Panc1 (cell line): ENCODE data around the gene PMFBP1. TPM values are rescaled to one million over a fixed set of nuclear protein-coding genes. Genes with fewer than 3 reads are reported as not detected.

Experiments used
- ATAC-seq: fragments of 200-7000 bp; cut with Tn5 transposase; 2 replicates; pipeline ENCODE4 v1.9.1; 2020; ENCODE audit warnings: mild to moderate bottlenecking, moderate library complexity
- BruUV-seq: library from RNA; stranded (reverse); fragments of 400-500 nt; replicated peaks from 2 replicates; lab custom pipeline; 2021; lab: Mats Ljungman, UMichigan
- CTCF ChIA-PET: fragments of 300-600 bp; sonication (Branson Sonifier 250); formaldehyde crosslinking; loops from one replicate; lab custom pipeline; 2022; ENCODE audit warnings: antibody characterized with exemption; lab: Charles Lee
- POLR2A ChIA-PET: fragments of 300-600 bp; sonication (Branson Sonifier 250); formaldehyde crosslinking; loops from one replicate; lab custom pipeline; 2022; ENCODE audit warnings: antibody characterized with exemption; lab: Charles Lee
- DNase-seq: peaks from one replicate; pipeline ENCODE4 v3.0.0-alpha.2; 2010; ENCODE audit warnings: low read depth, low spot score
- H3K27ac ChIP-seq: 2 replicates; pipeline ENCODE4 v1.5.1; 2011; ENCODE audit warnings: mild to moderate bottlenecking, low read length, inconsistent platforms
- H3K27me3 ChIP-seq: fragments of 200-500 bp; sonication (Bioruptor generic); 2 replicates; pipeline ENCODE4 v1.6.0; 2014; ENCODE audit warnings: low read length, inconsistent platforms; ENCODE audit not compliant: control insufficient read depth, insufficient read depth
- H3K36me3 ChIP-seq: fragments of 200-500 bp; sonication (Bioruptor generic); 2 replicates; pipeline ENCODE4 v1.5.1; 2014; ENCODE audit warnings: inconsistent platforms, mild to moderate bottlenecking, low read length, moderate library complexity; ENCODE audit not compliant: control insufficient read depth, insufficient read depth
- H3K4me1 ChIP-seq: 2 replicates; pipeline ENCODE4 v1.5.1; 2011; ENCODE audit warnings: inconsistent platforms, mild to moderate bottlenecking, low read length, moderate library complexity; ENCODE audit not compliant: control insufficient read depth, insufficient read depth
- H3K4me3 ChIP-seq, 2 experiments: 2 replicates each; pipeline ENCODE4 v1.5.1; 2011 to 2012; ENCODE audit warnings: low read depth in 2 of 2, low read length in 2 of 2, mild to moderate bottlenecking in 2 of 2, inconsistent platforms in 1 of 2, moderate library complexity in 1 of 2
- H3K9me3 ChIP-seq: fragments of 200-500 bp; sonication (Bioruptor generic); 2 replicates; pipeline ENCODE4 v1.5.1; 2014; ENCODE audit warnings: low read depth, mild to moderate bottlenecking, inconsistent platforms, low read length, moderate library complexity; ENCODE audit not compliant: control insufficient read depth, insufficient read depth
- POLR2AphosphoS5 ChIP-seq: IDR thresholded peaks from 2 replicates; pipeline ENCODE4 v1.6.1; 2012; ENCODE audit warnings: mild to moderate bottlenecking, low read depth, low read length, moderate library complexity
- SIN3A ChIP-seq: IDR thresholded peaks from 2 replicates; pipeline ENCODE4 v1.6.1; 2012; ENCODE audit warnings: low read depth, mild to moderate bottlenecking, low read length, moderate library complexity, borderline replicate concordance; ENCODE audit not compliant: insufficient read depth
- TCF7L2 ChIP-seq: IDR thresholded peaks from 2 replicates; pipeline ENCODE4 v1.6.1; 2011; ENCODE audit warnings: mild to moderate bottlenecking, low read depth, low read length, inconsistent platforms
- in situ Hi-C: cut with HindIII; loops from 2 replicates; pipeline ENCODE4 v1.10.0; 2016; ENCODE audit warnings: low sequenced_read_pairs, low pct_unique_long_range_greater_than_20kb
- intact Hi-C: fragments of 100-400 bp; cut with micrococcal nuclease; formaldehyde crosslinking; loops from one replicate; pipeline ENCODE4 v1.10.0; 2022; ENCODE audit not compliant: unreplicated experiment
- total RNA-seq: library from RNA; stranded (reverse); gene quantifications from one replicate; pipeline ENCODE4 v1.2.1, GENCODE V29; 2021; ENCODE audit not compliant: unreplicated experiment
- TF ChIP-seq, protein P1 (sequence below): fragments of 450-650 bp; IDR thresholded peaks from 2 replicates; pipeline ENCODE4 v1.5.1; 2017; ENCODE audit warnings: mild to moderate bottlenecking
- TF ChIP-seq, protein P2 (sequence below), 2 experiments: IDR thresholded peaks; 2 replicates each; pipeline ENCODE4 v1.6.1; 2011 to 2012; ENCODE audit warnings: low read depth in 2 of 2, control low read depth in 1 of 2, low read length in 1 of 2, mild to moderate bottlenecking in 1 of 2, moderate library complexity in 1 of 2; ENCODE audit not compliant: insufficient read depth in 1 of 2

Gene PMFBP1
- total RNA-seq, 1 experiment from 2014 or later = 0.10 TPM

DNA sequence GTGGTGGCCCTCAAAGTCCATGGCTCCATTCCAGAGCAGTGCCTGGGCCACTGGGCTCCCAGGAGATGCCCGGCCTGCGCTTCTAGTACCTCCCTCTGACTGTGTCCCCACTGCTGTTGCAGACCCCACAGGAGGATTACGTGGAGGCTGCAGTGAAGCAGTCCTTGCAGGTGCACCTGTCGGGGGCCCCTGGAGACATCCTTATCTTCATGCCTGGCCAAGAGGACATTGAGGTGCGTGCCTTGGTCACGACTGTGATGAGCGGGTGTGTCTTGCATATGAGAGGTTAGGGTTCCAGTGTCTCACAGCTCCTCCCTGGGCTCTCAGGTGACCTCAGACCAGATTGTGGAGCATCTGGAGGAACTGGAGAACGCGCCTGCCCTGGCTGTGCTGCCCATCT is 67.0 kb downstream of the PMFBP1 start:
- H3K36me3 ChIP-seq = peaks cover 7% of the 10 kb centered on the region
- H3K27me3 ChIP-seq = no peaks in the 10 kb centered on the region
- DNase-seq (no peak), ATAC-seq (no peak)
- ChIA-PET POLR2A (no interaction called here), CTCF (no interaction called here)
- no peak overlapping the region for H3K4me3 ChIP-seq
- intact Hi-C loops = loop anchor here (5.0 kb wide), 1 partner anchor 38 kb away; no protein-coding TSS in a partner anchor
- H3K9me3 ChIP-seq = no peaks in the 10 kb centered on the region
- TF ChIP-seq SIN3A (no peak), TCF7L2 (no peak), POLR2AphosphoS5 (no peak)
- TF ChIP-seq, protein P1, sequence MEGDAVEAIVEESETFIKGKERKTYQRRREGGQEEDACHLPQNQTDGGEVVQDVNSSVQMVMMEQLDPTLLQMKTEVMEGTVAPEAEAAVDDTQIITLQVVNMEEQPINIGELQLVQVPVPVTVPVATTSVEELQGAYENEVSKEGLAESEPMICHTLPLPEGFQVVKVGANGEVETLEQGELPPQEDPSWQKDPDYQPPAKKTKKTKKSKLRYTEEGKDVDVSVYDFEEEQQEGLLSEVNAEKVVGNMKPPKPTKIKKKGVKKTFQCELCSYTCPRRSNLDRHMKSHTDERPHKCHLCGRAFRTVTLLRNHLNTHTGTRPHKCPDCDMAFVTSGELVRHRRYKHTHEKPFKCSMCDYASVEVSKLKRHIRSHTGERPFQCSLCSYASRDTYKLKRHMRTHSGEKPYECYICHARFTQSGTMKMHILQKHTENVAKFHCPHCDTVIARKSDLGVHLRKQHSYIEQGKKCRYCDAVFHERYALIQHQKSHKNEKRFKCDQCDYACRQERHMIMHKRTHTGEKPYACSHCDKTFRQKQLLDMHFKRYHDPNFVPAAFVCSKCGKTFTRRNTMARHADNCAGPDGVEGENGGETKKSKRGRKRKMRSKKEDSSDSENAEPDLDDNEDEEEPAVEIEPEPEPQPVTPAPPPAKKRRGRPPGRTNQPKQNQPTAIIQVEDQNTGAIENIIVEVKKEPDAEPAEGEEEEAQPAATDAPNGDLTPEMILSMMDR = no peak
- TF ChIP-seq, protein P2, sequence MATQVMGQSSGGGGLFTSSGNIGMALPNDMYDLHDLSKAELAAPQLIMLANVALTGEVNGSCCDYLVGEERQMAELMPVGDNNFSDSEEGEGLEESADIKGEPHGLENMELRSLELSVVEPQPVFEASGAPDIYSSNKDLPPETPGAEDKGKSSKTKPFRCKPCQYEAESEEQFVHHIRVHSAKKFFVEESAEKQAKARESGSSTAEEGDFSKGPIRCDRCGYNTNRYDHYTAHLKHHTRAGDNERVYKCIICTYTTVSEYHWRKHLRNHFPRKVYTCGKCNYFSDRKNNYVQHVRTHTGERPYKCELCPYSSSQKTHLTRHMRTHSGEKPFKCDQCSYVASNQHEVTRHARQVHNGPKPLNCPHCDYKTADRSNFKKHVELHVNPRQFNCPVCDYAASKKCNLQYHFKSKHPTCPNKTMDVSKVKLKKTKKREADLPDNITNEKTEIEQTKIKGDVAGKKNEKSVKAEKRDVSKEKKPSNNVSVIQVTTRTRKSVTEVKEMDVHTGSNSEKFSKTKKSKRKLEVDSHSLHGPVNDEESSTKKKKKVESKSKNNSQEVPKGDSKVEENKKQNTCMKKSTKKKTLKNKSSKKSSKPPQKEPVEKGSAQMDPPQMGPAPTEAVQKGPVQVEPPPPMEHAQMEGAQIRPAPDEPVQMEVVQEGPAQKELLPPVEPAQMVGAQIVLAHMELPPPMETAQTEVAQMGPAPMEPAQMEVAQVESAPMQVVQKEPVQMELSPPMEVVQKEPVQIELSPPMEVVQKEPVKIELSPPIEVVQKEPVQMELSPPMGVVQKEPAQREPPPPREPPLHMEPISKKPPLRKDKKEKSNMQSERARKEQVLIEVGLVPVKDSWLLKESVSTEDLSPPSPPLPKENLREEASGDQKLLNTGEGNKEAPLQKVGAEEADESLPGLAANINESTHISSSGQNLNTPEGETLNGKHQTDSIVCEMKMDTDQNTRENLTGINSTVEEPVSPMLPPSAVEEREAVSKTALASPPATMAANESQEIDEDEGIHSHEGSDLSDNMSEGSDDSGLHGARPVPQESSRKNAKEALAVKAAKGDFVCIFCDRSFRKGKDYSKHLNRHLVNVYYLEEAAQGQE (IDR thresholded peaks at IDR 0.05; ENCODE audit: insufficient read depth in 1 of 2, low read depth in 2 of 2, low read length in 1 of 2) = no peak
- H3K27ac ChIP-seq = no peak overlapping the region
- in situ Hi-C loops = no loop called here
- H3K4me1 ChIP-seq = no peaks in the 10 kb centered on the region
- no TSS peak for BruUV-seq

DNA sequence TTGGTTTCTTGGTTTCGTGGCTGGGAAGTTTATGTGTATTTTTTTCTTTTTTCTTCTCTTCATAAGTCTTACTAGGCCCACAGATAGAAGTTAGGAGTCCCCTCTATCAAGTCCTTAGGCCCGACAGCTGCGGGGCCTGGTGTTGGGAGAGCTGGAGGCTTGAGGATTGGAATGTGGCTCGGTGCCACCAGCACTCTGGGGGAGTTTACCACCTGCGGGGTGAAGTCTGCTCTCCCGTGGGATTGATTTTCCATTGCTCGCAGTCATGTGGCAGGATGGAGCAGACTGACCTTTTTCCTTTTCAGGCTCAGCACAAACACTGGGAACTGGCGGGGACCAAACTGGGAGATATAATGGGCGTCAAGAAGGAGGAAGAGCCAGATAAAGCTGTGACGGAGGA is 70.8 kb downstream of the PMFBP1 start:
- in situ Hi-C loops = no loop called here
- Histone ChIP-seq H3K4me3 (no peak overlapping the region), H3K27me3 (no peaks in the 10 kb centered on the region), H3K9me3 (no peaks in the 10 kb centered on the region), H3K36me3 (peaks cover 3% of the 10 kb centered on the region; the same call in 1 of the 2 replicates), H3K4me1 (no peaks in the 10 kb centered on the region), H3K27ac (no peak overlapping the region)
- CTCF ChIA-PET = no interaction called here
- TF ChIP-seq POLR2AphosphoS5 (no peak), SIN3A (no peak), TCF7L2 (no peak)
- TF ChIP-seq, protein P1 = no peak
- intact Hi-C loops = loop anchor here (5.0 kb wide), 1 partner anchor 34 kb away; no protein-coding TSS in a partner anchor
- POLR2A ChIA-PET = no interaction called here
- DNase-seq (no peak), ATAC-seq (no peak)
- BruUV-seq = no TSS peak
